ENCODE results near the gene FOLR3.
"Not testable (repeated sequence)": the region's sequence is repeated elsewhere in the genome, so short reads cannot be mapped to it uniquely, and the experiment has no call there.

Gene FOLR3

DNA sequence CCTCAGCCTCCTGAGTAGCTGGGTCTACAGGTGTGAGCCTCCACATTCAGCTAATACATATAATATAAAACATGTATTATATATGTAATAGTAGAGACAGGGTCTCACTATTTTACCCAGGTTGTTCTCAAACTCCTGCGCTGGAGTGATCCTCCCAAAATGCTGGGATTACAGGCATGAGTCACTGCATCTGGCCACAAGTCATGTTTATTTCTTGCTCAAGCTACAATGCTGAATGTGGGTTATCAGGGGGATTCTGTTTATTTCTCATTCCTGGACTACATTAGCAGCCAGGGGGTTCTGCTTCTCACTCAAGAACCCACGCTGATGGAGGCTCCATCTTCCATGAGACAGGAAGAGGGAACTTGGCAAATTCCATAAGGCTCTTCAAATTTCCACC is 24.8 kb downstream of the FOLR3 start:
- DNase-seq (ENCODE audit: low read depth in 2 of 3, low spot score in 2 of 3), result no peak

DNA sequence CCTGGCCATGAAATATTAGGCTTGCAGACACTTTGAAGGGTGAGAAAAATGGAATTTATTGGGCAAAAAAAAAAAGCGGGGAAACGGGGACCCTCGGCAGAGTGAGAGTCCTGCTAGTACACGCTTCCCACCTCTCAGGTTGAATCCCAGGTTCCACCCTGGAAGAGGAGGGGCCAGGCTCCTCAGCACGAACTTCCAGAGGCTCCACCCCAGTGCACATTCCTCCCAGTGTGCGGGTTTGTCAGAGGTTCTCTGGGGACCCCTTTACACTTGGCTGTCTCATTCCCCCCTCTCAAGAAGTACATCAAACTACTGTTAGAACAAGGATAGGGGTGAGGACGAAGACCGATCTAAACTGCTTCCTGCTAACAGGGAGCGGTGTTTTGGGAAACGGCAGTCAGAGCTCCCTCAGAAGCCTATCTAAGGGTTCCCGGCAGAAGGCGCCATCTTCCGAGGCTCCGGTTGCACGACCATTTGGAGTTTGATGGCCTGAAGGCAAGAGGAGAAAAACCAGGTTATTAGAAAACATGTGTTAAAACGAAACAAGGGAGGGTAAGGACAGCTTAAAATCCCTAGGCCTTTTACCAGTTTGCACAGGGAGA is 27.5 kb downstream of the FOLR3 start:
- no peak for DNase-seq (ENCODE audit: low read depth in 2 of 3, low spot score in 2 of 3)

DNA sequence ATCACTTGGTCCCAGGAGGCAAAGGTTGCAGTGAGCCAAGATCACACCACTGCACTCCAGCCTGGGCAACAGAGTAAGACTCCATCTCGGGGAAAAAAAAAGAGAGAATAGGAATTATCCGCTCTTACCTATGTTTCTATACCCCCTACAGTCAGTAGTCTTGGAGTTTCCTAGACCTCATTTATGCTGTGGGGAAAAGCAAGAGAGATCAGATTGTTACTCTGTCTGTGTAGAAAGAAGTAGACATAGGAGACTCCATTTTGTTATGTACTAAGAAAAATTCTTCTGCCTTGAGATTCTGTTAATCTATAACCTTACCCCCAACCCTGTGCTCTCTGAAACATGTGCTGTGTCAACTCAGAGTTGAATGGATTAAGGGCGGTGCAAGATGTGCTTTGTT is 28.7 kb downstream of the FOLR3 start:
- not testable (repeated sequence) for DNase-seq (ENCODE audit: low read depth in 2 of 3, low spot score in 2 of 3)

DNA sequence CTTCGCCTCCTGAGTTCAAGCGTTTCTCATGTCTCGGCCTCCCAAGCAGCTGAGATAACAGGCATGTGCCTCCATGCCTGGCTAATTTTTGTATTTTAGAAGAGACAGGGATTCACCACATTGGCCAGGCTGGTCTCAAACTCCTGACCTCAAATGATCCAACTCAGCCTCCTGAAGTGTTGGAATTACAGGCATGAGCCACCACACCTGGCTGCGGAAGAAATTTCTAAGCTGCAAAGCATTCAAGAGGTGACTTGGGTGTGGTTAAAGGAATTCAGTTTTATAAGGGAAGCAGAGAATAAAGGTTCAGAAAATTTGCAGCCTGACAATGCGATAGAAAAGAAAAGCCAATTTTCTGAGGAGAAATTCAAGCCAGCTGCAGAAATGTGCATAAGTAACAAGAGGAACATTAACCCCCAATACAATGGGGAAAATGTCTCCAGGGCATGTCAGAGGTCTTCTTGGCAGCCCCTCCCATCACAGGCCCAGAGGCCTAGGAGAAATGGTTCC is 33.6 kb downstream of the FOLR3 start:
- not testable (repeated sequence) for DNase-seq (ENCODE audit: low read depth in 2 of 3, low spot score in 2 of 3)

DNA sequence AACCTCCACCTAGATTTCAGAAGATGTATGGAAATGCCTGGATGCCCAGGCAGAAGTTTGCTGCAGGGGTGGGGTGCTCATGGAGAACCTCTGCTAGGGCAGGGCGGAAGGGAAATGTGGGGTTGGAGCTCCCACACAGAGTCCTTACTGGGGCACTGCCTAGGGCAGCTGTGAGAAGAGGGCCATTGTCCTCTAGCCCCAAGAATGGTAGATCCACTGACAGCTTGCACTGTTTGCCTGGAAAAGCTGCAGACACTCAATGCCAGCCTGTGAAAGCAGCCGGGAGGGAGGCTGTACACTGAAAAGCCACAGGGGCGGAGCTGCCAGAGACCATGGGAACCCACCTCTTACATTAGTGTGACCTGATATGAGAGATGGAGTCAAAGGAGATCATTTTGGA is 34.2 kb downstream of the FOLR3 start:
- not testable (repeated sequence) for DNase-seq (ENCODE audit: low read depth in 2 of 3, low spot score in 2 of 3)

DNA sequence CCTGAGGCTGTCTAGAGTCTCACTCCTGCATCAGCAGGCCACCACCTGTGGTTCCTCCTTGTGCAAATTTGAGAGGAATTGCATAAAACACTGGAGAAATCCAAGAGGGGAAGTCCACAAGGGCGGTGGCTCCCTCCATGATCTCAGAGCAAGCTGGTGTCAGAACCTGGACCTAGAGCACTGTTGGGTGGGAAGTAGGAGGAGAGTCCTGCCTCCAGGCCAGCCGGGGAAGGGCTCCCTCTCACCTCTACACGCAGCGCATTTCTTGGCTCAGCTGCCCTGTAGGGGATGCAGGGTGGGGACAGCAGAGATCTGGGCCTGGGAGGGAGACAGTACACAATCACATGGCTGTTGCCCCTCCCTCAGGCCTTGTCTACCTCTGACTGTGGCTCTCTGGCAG is 36.5 kb downstream of the FOLR3 start:
- DNase-seq (ENCODE audit: low read depth in 2 of 3, low spot score in 2 of 3), result not testable (repeated sequence)

DNA sequence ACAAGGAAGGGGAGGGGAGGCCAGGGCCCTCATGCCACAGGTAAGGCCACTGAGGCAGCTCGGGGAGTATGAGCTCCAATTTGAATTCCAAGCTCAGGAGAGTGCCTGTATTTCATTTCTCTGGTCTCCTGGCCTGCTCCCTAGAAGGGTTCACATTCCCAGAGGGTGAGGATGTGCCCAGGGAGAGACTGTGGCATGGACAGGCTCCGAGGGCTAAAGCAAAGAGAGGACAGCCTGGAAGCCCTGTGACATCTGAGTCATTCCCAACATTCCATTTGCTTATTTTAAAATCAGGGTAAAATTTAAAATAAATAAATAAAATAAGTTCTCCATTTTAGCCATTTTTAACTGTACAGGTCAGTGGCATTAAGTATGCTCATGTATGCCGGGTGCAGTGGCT is 37.8 kb downstream of the FOLR3 start:
- DNase-seq (ENCODE audit: low read depth in 2 of 3, low spot score in 2 of 3), result no peak

DNA sequence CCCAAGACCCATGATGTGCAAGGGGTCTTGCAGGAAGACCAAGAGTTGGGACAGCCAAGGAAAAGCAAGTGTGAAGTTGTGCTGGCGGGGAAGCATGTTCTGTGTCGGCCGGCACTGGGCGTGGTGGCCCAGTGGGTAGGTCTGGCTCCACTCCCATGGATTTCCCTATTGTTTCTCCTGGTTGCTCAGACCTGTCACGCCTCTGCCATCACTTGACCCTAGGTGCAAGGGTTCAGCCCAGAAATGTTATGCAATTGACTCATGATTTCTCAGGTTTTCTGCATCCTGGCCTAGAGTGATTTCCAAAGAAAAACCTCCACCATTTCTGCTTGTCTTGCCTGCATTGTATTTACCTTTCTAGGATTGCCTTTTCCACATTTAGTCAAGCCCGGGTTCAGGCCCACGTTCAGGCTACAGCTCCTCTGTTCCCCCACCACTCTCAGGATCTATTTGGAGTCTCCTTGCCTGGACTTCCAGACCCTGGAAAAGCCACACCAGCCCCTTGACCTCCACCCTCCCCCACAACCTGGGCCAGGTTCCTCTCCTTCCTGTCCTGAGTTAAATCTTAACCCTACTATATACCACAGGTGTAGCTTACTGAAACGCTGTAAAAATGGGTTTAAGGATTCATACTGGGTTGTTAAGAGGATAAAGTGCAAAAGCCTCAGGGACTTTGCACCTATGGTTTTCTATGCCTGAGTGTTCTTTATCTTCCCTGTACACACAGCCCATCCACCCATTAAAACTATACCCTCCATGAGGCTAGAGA is 39.0 kb downstream of the FOLR3 start:
- no peak for DNase-seq (ENCODE audit: low read depth in 2 of 3, low spot score in 2 of 3)

DNA sequence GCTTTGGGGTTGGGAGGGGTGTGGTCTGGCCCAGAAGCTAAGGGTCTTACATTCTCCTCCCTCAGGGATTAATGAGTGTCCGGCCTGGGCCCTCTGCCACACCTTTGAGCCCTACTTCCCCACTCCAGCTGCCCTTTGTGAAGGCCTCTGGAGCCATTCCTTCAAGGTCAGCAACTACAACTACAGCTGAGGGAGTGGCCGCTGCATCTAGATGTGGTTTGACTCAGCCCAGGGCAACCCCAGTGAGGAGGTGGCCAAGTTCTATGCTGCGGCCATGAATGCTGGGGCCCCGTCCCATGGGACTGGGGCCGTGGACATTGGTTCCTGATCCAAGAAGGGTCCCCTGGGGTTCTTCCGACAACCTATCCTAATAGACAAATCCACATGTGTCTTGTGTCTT is 42.1 kb downstream of the FOLR3 start:
- DNase-seq (ENCODE audit: low read depth in 2 of 3, low spot score in 2 of 3), result no peak

DNA sequence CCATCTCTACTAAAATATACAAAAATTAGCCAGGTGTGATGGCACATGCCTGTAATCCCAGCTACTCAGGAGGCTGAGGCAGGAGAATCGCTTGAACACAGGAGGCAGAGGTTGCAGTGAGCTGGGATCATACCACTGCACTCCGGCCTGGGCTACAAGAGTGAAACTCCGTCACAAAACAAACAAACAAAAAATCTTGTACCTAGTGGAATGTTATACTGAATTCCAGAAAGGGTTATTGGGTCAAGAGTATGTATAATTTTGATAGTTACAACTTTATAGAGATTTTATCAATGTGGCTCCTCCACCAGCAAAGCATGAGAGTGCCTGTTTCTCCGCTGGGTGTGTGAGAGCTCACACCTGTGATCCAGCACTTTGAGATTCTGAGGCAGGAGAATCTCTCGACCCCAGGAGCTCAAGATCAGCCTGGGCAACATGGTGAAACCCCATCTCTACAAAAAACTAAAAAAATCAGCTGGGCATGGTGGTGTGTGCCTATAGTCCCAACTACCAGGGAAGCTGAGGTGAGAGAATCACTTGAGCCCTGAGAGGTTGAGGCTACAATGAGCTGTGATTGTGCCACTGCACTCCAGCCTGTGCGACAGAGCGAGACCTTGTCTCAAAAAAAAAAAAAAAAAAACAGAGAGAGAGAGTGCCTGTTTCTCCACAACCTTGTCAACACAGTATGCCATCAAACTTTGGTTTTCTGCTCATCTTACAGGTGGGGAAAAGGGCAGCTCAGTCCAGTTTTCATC is 43.7 kb downstream of the FOLR3 start:
- DNase-seq (ENCODE audit: low read depth in 2 of 3, low spot score in 2 of 3), result no peak

DNA sequence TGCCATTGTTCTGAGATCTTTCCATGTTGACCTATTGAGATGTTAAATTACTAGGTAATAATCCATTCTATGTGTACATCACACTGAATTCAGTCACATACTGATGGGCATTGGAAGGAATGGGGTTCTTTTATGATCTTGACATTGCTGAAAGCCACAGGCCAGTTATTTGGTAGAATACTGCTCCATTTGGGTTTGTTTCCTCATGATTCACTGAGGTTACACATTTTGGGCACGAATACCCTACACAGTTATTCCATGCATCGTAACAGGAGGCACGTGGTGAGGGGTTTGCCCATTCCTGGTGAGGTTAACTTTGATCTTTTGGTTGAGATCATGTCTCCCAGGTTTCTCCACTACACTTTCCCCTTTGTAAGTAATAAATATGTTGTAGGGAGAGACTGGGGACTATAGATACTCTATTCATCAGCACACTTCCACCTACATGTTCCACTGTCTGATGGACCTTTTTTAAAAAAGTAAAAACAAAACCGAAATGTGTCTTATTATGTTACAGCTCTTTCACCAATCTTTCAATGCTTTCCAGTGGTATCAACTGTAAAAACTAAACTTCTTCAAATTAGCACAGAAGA is 44.4 kb downstream of the FOLR3 start:
- DNase-seq (ENCODE audit: low read depth in 2 of 3, low spot score in 2 of 3), result no peak

DNA sequence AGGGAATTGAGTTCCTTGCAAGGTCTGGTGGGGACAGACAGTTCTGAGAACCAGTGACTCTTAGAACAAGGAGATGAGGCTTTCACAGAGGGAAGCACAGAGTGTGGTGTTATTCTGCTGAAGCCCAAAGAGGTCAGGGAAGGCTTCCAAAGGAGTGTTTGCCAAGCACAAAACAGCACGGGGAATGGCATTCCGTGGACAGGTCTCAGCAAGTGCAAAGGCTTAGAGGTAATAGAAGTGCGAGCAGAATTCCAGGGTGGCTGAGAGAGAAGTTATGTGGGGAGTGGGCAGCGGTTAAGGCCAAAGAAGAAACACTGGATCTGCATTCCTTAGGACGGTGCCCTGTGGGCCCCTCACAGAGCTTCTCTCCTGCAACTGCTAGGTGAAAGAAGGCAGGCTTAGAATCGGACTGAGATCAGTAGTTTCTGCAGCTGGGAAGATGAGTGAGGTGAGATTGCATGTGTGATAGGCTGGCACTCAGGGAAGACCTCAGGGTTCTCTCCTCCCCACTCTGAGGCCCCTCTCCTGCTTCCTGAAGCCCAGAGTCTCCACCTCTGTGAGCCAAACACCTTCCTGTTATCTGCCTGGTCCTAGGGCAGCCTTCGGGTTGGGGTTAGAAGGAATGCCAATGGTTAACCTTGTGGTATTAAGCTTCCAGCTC is 45.5 kb downstream of the FOLR3 start:
- not testable (repeated sequence) for DNase-seq (ENCODE audit: low read depth in 2 of 3, low spot score in 2 of 3)

DNA sequence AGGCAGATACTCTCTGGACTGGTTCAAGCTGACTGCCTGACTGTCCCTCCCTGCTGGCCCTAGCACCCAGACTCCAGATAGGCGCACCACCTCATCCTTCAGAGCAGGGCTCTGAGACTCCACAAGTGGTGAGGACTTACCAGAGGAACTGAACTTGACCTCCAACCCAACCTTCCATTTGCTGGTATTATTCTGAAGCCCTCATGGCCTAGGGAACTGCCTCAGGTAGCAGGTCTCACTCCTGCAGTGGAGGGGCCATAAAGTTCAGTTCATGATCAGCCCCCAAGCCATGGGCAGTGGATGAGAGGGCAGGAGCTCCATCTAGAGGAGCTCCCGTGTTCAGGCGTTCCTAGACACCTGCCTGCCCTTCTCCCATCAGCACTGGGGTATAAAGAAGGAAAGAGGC is 46.0 kb downstream of the FOLR3 start:
- DNase-seq (ENCODE audit: low read depth in 2 of 3, low spot score in 2 of 3), result not testable (repeated sequence)

DNA sequence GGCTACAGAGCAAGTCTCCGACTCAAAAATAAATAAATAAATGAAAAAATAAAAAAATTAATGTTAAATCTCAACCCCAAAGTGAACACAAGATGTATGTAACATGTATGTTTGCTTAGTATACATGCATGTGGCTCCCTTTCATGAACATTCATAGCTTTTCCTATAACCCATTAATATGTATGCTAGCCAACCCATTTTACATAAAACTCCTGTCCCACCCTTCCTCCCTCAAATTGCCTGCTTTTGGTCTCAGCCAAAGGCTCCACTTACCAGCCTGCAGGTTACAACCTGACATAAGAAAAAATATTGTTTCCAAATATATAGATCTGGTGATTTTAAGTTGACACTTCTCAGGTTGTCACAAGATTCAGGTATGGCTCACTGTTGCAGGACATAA is 52.7 kb downstream of the FOLR3 start:
- DNase-seq (ENCODE audit: low read depth in 2 of 3, low spot score in 2 of 3), result no peak
